Caco-2 (cell line): ENCODE results near the gene RBM33. TPM values are rescaled to one million over a fixed set of nuclear protein-coding genes. Genes with fewer than 3 reads are reported as not detected.

Experiments used
- BruUV-seq: library from RNA; stranded (reverse); fragments of 400-500 nt; replicated peaks from 2 replicates; lab custom pipeline; 2021; lab: Mats Ljungman, UMichigan
- CTCF ChIA-PET: fragments of 300-600 bp; sonication (Branson Sonifier 250); formaldehyde crosslinking; loops from one replicate; lab custom pipeline; 2022; ENCODE audit warnings: antibody characterized with exemption; lab: Charles Lee
- POLR2A ChIA-PET: fragments of 300-600 bp; sonication (Branson Sonifier 250); formaldehyde crosslinking; loops from one replicate; lab custom pipeline; 2022; ENCODE audit warnings: antibody characterized with exemption; lab: Charles Lee
- DNase-seq, 2 experiments: peaks; one replicate each; pipeline versions ENCODE4 v3.0.0 to v3.0.0-alpha.2; 2020 to 2022
- H3K27me3 ChIP-seq: replicated peaks from 2 replicates; pipeline ENCODE4 v1.6.0; 2011; ENCODE audit warnings: low read length; ENCODE audit not compliant: control insufficient read depth, insufficient read depth
- H3K36me3 ChIP-seq: 2 replicates; pipeline ENCODE4 v1.5.1; 2011; ENCODE audit warnings: low read length; ENCODE audit not compliant: control insufficient read depth, insufficient read depth
- H3K4me1 ChIP-seq: fragments of 250-450 bp; sonication (Bioruptor Pico); 2 replicates; pipeline ENCODE4 v1.5.1; 2020; ENCODE audit warnings: mild to moderate bottlenecking
- H3K4me3 ChIP-seq: 2 replicates; pipeline ENCODE4 v1.5.1; 2011; ENCODE audit warnings: low read depth, mild to moderate bottlenecking, control low read depth, low read length
- H3K9me3 ChIP-seq: fragments of 250-450 bp; sonication (Bioruptor Pico); 2 replicates; pipeline ENCODE4 v1.5.1; 2020; ENCODE audit warnings: mild to moderate bottlenecking, moderate library complexity
- H3K27ac Mint-ChIP-seq: one replicate; pipeline ENCODE4 v1.8.0; 2022; ENCODE audit warnings: mixed read lengths; ENCODE audit not compliant: unreplicated experiment
- H3K27me3 Mint-ChIP-seq: one replicate; pipeline ENCODE4 v1.8.0; 2022; ENCODE audit warnings: mixed read lengths; ENCODE audit not compliant: insufficient read depth, unreplicated experiment
- H3K36me3 Mint-ChIP-seq: one replicate; pipeline ENCODE4 v1.8.0; 2022; ENCODE audit warnings: mild to moderate bottlenecking, mixed read lengths; ENCODE audit not compliant: insufficient read depth, unreplicated experiment
- H3K4me1 Mint-ChIP-seq: one replicate; pipeline ENCODE4 v1.8.0; 2022; ENCODE audit warnings: low read depth, mixed read lengths; ENCODE audit not compliant: unreplicated experiment
- H3K4me3 Mint-ChIP-seq: one replicate; pipeline ENCODE4 v1.8.0; 2022; ENCODE audit warnings: mild to moderate bottlenecking, moderate library complexity, mixed read lengths; ENCODE audit not compliant: unreplicated experiment
- H3K9me3 Mint-ChIP-seq: one replicate; pipeline ENCODE4 v1.8.0; 2022; ENCODE audit warnings: mixed read lengths; ENCODE audit not compliant: unreplicated experiment
- intact Hi-C: fragments of 100-400 bp; cut with micrococcal nuclease; formaldehyde crosslinking; loops from one replicate; pipeline ENCODE4 v1.10.0; 2022; ENCODE audit not compliant: unreplicated experiment
- total RNA-seq: library from RNA; stranded (reverse); gene quantifications from 2 replicates; pipeline ENCODE4 v1.2.3, GENCODE V29; 2022
- TF ChIP-seq, protein P1 (sequence below), 2 experiments: fragments of 200-600 bp in 1 of 2; IDR thresholded peaks; 1 replicate in 1 of 2; 2 replicates in 1 of 2; pipeline versions ENCODE4 v1.5.1 to v1.8.0; 2011 to 2022; ENCODE audit warnings: antibody characterized with exemption in 1 of 2, control low read depth in 1 of 2, inconsistent platforms in 1 of 2, low read depth in 1 of 2, low read length in 1 of 2, mild to moderate bottlenecking in 1 of 2, moderate library complexity in 1 of 2; ENCODE audit not compliant: insufficient read depth in 1 of 2, severe bottlenecking in 1 of 2, unreplicated experiment in 1 of 2

Gene RBM33
- total RNA-seq, 1 experiment from 2014 or later: 82.8 TPM

- no peaks in the 10 kb centered on the region for H3K27me3 Mint-ChIP-seq
- POLR2A ChIA-PET: no interaction called here
- H3K27ac Mint-ChIP-seq: no peak overlapping the region
- Histone ChIP-seq H3K4me1 (no peaks in the 10 kb centered on the region), H3K36me3 (peaks cover 1% of the 10 kb centered on the region), H3K9me3 (no peaks in the 10 kb centered on the region), H3K27me3 (no peaks in the 10 kb centered on the region), H3K4me3 (no peak overlapping the region)
- H3K4me1 Mint-ChIP-seq: no peaks in the 10 kb centered on the region
- no peaks in the 10 kb centered on the region for H3K9me3 Mint-ChIP-seq
- BruUV-seq: no TSS peak
- TF ChIP-seq, protein P1, sequence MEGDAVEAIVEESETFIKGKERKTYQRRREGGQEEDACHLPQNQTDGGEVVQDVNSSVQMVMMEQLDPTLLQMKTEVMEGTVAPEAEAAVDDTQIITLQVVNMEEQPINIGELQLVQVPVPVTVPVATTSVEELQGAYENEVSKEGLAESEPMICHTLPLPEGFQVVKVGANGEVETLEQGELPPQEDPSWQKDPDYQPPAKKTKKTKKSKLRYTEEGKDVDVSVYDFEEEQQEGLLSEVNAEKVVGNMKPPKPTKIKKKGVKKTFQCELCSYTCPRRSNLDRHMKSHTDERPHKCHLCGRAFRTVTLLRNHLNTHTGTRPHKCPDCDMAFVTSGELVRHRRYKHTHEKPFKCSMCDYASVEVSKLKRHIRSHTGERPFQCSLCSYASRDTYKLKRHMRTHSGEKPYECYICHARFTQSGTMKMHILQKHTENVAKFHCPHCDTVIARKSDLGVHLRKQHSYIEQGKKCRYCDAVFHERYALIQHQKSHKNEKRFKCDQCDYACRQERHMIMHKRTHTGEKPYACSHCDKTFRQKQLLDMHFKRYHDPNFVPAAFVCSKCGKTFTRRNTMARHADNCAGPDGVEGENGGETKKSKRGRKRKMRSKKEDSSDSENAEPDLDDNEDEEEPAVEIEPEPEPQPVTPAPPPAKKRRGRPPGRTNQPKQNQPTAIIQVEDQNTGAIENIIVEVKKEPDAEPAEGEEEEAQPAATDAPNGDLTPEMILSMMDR (IDR thresholded peaks at IDR 0.05; ENCODE audit: insufficient read depth in 1 of 2, low read depth in 1 of 2, low read length in 1 of 2, severe bottlenecking in 1 of 2, unreplicated experiment in 1 of 2): peak; percentile 76 to 82
- peaks cover 52% of the 10 kb centered on the region for H3K36me3 Mint-ChIP-seq
- CTCF ChIA-PET: interaction anchor here (1.0 kb wide), 1 partner anchor 140 kb away, joined by 5 read pairs; no protein-coding TSS in a partner anchor
- intact Hi-C loops: loop anchor here (1.0 to 5.0 kb wide), 4 partner anchors 141 to 359 kb away; no protein-coding TSS in a partner anchor
- no peak overlapping the region for H3K4me3 Mint-ChIP-seq
- peak; percentile 77 to 79 for DNase-seq
Observed at GRCh38 chr7:155738652-155739537, 94.4 kb downstream of the RBM33 start.

DNA sequence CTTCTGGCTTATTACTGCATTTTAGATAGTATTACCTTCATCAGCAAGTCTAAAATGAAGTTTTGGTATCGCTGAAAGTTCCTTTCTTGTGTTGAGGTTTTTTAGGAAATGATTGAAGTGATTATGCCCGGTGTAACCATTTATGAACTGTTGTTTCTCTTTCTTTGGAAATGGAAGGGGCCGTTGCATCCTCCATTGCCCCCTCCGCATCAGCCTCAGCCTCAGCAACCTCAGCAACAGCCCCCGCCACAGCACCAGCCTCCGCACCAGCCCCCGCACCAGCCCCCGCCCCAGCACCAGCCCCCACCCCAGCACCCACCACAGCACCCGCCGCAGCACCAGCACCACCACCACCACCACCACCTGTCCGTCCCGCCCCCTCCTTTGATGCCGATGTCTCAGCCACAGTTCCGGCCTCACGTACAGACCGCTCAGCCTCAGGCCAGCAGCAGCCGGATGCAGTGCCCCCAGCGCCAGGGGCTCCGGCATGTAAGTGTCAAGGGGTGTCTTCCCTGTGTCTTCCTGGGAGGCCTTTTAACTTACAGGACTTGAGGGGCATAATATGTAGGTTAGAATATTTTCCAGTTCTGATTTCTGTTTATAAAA lies 95.2 kb downstream of the RBM33 start:
- TF ChIP-seq, protein P1 (IDR thresholded peaks at IDR 0.05; ENCODE audit: insufficient read depth in 1 of 2, low read depth in 1 of 2, low read length in 1 of 2, severe bottlenecking in 1 of 2, unreplicated experiment in 1 of 2): no peak
- Mint-ChIP-seq H3K27me3 (no peaks in the 10 kb centered on the region), H3K36me3 (peaks cover 56% of the 10 kb centered on the region), H3K27ac (no peak overlapping the region), H3K9me3 (no peaks in the 10 kb centered on the region), H3K4me1 (no peaks in the 10 kb centered on the region), H3K4me3 (no peak overlapping the region)
- no peaks in the 10 kb centered on the region for H3K4me1 ChIP-seq
- POLR2A ChIA-PET: no interaction called here
- BruUV-seq: no TSS peak
- CTCF ChIA-PET: no interaction called here
- no peaks in the 10 kb centered on the region for H3K9me3 ChIP-seq
- intact Hi-C loops: loop anchor here (5.0 kb wide), 1 partner anchor 207 kb away; no protein-coding TSS in a partner anchor
- no peak for DNase-seq
- H3K36me3 ChIP-seq: peaks cover 1% of the 10 kb centered on the region
- H3K4me3 ChIP-seq: no peak overlapping the region
- no peaks in the 10 kb centered on the region for H3K27me3 ChIP-seq

DNA sequence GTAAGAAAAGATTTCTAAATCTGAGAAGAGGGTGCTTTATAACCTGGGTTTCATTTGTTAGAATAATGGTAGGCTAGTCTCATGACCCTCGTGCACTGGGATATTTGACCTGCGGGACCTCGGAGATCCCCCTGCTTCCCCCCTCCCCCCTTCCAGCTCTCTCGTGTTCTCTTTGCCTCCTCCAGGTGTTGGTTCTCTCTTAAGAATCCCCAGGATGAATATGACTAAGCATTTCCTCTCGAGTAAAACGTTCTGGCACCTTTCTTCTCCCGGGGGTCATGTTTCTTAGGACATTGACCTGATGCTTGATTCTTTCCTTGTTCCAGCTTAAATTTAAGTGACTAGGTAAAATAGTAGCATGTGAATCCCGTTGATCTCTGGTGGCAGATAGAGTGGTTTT lies 96.6 kb downstream of the RBM33 start:
- H3K4me1 ChIP-seq: no peaks in the 10 kb centered on the region
- Mint-ChIP-seq H3K9me3 (no peaks in the 10 kb centered on the region), H3K27ac (no peak overlapping the region), H3K4me1 (no peaks in the 10 kb centered on the region), H3K36me3 (peaks cover 71% of the 10 kb centered on the region), H3K27me3 (no peaks in the 10 kb centered on the region), H3K4me3 (no peak overlapping the region)
- no peaks in the 10 kb centered on the region for H3K27me3 ChIP-seq
- intact Hi-C loops: no loop called here
- CTCF ChIA-PET: no interaction called here
- peaks cover 6% of the 10 kb centered on the region for H3K36me3 ChIP-seq
- no peaks in the 10 kb centered on the region for H3K9me3 ChIP-seq
- no TSS peak for BruUV-seq
- H3K4me3 ChIP-seq: no peak overlapping the region
- DNase-seq: no peak
- TF ChIP-seq, protein P1 (IDR thresholded peaks at IDR 0.05; ENCODE audit: insufficient read depth in 1 of 2, low read depth in 1 of 2, low read length in 1 of 2, severe bottlenecking in 1 of 2, unreplicated experiment in 1 of 2): no peak
- POLR2A ChIA-PET: no interaction called here
